ENCODE measurements around the gene DLEC1. TPM values are rescaled to one million over a fixed set of nuclear protein-coding genes. Genes with fewer than 3 reads are reported as not detected.

The DLEC1 gene
- polyA plus RNA-seq, 1 experiment, result 0.04 TPM

Small RNA genes lying within 50 kb of the gene (small RNA-seq; reads per million reads assigned to genes)
- not detected for gene RF00019 (ENCODE audit: insufficient read length, low read depth)

Other genes with a start within 250 kb of the DLEC1 start
- 35.7 and 40.4 TPM in 2 replicates for gene CTDSPL, start 177.3 kb upstream of the DLEC1 start, polyA plus RNA-seq (2011; rRNA removed)
- 2.6 and 5.3 TPM in 2 replicates for gene VILL, start 48.4 kb upstream of the DLEC1 start, polyA plus RNA-seq (2011; rRNA removed)
- gene PLCD1, start 9.6 kb upstream of the DLEC1 start, polyA plus RNA-seq (2011; rRNA removed), result 14.4 and 17.0 TPM in 2 replicates
- gene ACAA1, start 97.9 kb downstream of the DLEC1 start, polyA plus RNA-seq (2011; rRNA removed), result 47.6 and 50.9 TPM in 2 replicates
- 32.4 and 47.0 TPM in 2 replicates for gene MYD88, start 99.5 kb downstream of the DLEC1 start, polyA plus RNA-seq (2011; rRNA removed)
- 34.7 and 42.3 TPM in 2 replicates for gene OXSR1, start 126.3 kb downstream of the DLEC1 start, polyA plus RNA-seq (2011; rRNA removed)
- 0.15 and 0.19 TPM in 2 replicates for gene SLC22A13, start 226.6 kb downstream of the DLEC1 start, polyA plus RNA-seq (2011; rRNA removed)
- gene SLC22A14, start 243.1 kb downstream of the DLEC1 start, polyA plus RNA-seq (2011; rRNA removed), result not detected in 2 replicates